Caco-2 (cell line): ENCODE results near the gene HID1. TPM values are rescaled to one million over a fixed set of nuclear protein-coding genes. Genes with fewer than 3 reads are reported as not detected.
"Not testable (repeated sequence)": the region's sequence is repeated elsewhere in the genome, so short reads cannot be mapped to it uniquely, and the experiment has no call there.

Source experiments
- BruUV-seq: library from RNA; stranded (reverse); fragments of 400-500 nt; replicated peaks from 2 replicates; lab custom pipeline; 2021; lab: Mats Ljungman, UMichigan
- CTCF ChIA-PET: fragments of 300-600 bp; sonication (Branson Sonifier 250); formaldehyde crosslinking; loops from one replicate; lab custom pipeline; 2022; ENCODE audit warnings: antibody characterized with exemption; lab: Charles Lee
- POLR2A ChIA-PET: fragments of 300-600 bp; sonication (Branson Sonifier 250); formaldehyde crosslinking; loops from one replicate; lab custom pipeline; 2022; ENCODE audit warnings: antibody characterized with exemption; lab: Charles Lee
- DNase-seq, 2 experiments: peaks; one replicate each; pipeline versions ENCODE4 v3.0.0 to v3.0.0-alpha.2; 2020 to 2022
- H3K27me3 ChIP-seq: replicated peaks from 2 replicates; pipeline ENCODE4 v1.6.0; 2011; ENCODE audit warnings: low read length; ENCODE audit not compliant: control insufficient read depth, insufficient read depth
- H3K36me3 ChIP-seq: 2 replicates; pipeline ENCODE4 v1.5.1; 2011; ENCODE audit warnings: low read length; ENCODE audit not compliant: control insufficient read depth, insufficient read depth
- H3K4me1 ChIP-seq: fragments of 250-450 bp; sonication (Bioruptor Pico); 2 replicates; pipeline ENCODE4 v1.5.1; 2020; ENCODE audit warnings: mild to moderate bottlenecking
- H3K4me3 ChIP-seq: 2 replicates; pipeline ENCODE4 v1.5.1; 2011; ENCODE audit warnings: low read depth, mild to moderate bottlenecking, control low read depth, low read length
- H3K9me3 ChIP-seq: fragments of 250-450 bp; sonication (Bioruptor Pico); 2 replicates; pipeline ENCODE4 v1.5.1; 2020; ENCODE audit warnings: mild to moderate bottlenecking, moderate library complexity
- H3K27ac Mint-ChIP-seq: one replicate; pipeline ENCODE4 v1.8.0; 2022; ENCODE audit warnings: mixed read lengths; ENCODE audit not compliant: unreplicated experiment
- H3K27me3 Mint-ChIP-seq: one replicate; pipeline ENCODE4 v1.8.0; 2022; ENCODE audit warnings: mixed read lengths; ENCODE audit not compliant: insufficient read depth, unreplicated experiment
- H3K36me3 Mint-ChIP-seq: one replicate; pipeline ENCODE4 v1.8.0; 2022; ENCODE audit warnings: mild to moderate bottlenecking, mixed read lengths; ENCODE audit not compliant: insufficient read depth, unreplicated experiment
- H3K4me1 Mint-ChIP-seq: one replicate; pipeline ENCODE4 v1.8.0; 2022; ENCODE audit warnings: low read depth, mixed read lengths; ENCODE audit not compliant: unreplicated experiment
- H3K4me3 Mint-ChIP-seq: one replicate; pipeline ENCODE4 v1.8.0; 2022; ENCODE audit warnings: mild to moderate bottlenecking, moderate library complexity, mixed read lengths; ENCODE audit not compliant: unreplicated experiment
- H3K9me3 Mint-ChIP-seq: one replicate; pipeline ENCODE4 v1.8.0; 2022; ENCODE audit warnings: mixed read lengths; ENCODE audit not compliant: unreplicated experiment
- CTCF ChIP-seq, 2 experiments: fragments of 200-600 bp in 1 of 2; IDR thresholded peaks; 1 replicate in 1 of 2; 2 replicates in 1 of 2; pipeline versions ENCODE4 v1.5.1 to v1.8.0; 2011 to 2022; ENCODE audit warnings: antibody characterized with exemption in 1 of 2, control low read depth in 1 of 2, inconsistent platforms in 1 of 2, low read depth in 1 of 2, low read length in 1 of 2, mild to moderate bottlenecking in 1 of 2, moderate library complexity in 1 of 2; ENCODE audit not compliant: insufficient read depth in 1 of 2, severe bottlenecking in 1 of 2, unreplicated experiment in 1 of 2
- intact Hi-C: fragments of 100-400 bp; cut with micrococcal nuclease; formaldehyde crosslinking; loops from one replicate; pipeline ENCODE4 v1.10.0; 2022; ENCODE audit not compliant: unreplicated experiment
- total RNA-seq: library from RNA; stranded (reverse); gene quantifications from 2 replicates; pipeline ENCODE4 v1.2.3, GENCODE V29; 2022

Gene HID1
- total RNA-seq, 1 experiment from 2014 or later, result 29.8 TPM

- peaks cover 4% of the 10 kb centered on the region; the same call in 1 of the 2 replicates for H3K9me3 ChIP-seq
- ChIA-PET POLR2A (interaction anchor here (1.6 kb wide), 1 partner anchor 34 kb away, joined by 16 read pairs; the partner anchor contains the start of gene FDXR), CTCF (interaction anchor here (1.1 kb wide), 1 partner anchor 17 kb away, joined by 3 read pairs; no protein-coding TSS in a partner anchor)
- H3K36me3 Mint-ChIP-seq, result peaks cover 12% of the 10 kb centered on the region
- H3K4me3 Mint-ChIP-seq, result no peak overlapping the region
- no peak for TF ChIP-seq CTCF (IDR thresholded peaks at IDR 0.05; ENCODE audit: insufficient read depth in 1 of 2, low read depth in 1 of 2, low read length in 1 of 2, severe bottlenecking in 1 of 2, unreplicated experiment in 1 of 2)
- peaks cover 20% of the 10 kb centered on the region for H3K4me1 Mint-ChIP-seq
- H3K27me3 ChIP-seq, result no peaks in the 10 kb centered on the region
- intact Hi-C loops, result no loop called here
- H3K9me3 Mint-ChIP-seq, result no peaks in the 10 kb centered on the region
- DNase-seq, result no peak
- no peaks in the 10 kb centered on the region for H3K27me3 Mint-ChIP-seq
- no peaks in the 10 kb centered on the region for H3K36me3 ChIP-seq
- H3K27ac Mint-ChIP-seq, result no peak overlapping the region
- H3K4me1 ChIP-seq, result peaks cover 30% of the 10 kb centered on the region
- no peak overlapping the region for H3K4me3 ChIP-seq
- BruUV-seq, result no TSS peak
These were observed 65.5 kb downstream of the HID1 start for GRCh38 chr17:74907012-74907411.

DNA sequence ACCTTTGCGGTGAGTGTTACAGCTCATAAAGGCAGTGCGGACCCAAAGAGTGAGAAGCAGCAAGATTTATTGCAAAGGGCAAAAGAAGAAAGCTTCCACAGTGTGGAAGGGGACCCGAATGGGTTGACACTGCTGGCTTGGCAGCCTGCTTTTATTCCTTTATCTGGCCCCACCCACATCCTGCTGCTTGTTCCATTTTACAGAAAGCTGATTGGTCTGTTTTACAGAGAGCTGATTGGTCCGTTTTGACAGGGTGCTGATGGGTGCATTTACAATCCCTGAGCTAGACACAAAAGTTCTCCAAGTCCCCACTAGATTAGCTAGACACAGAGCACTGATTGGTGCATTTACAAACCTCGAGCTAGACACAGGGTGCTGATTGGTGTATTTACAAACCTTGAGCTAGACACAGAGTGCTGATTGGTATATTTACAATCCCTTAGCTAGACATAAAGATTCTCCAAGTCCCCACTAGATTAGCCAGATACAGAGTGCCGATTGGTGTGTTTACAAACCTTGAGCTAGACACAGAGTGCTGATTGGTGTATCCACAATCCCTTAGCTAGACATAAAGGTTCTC lies 66.3 kb downstream of the HID1 start:
- BruUV-seq, H3K27ac Mint-ChIP-seq, H3K9me3 ChIP-seq, intact Hi-C loops, H3K27me3 ChIP-seq, H3K27me3 Mint-ChIP-seq, H3K36me3 ChIP-seq, H3K9me3 Mint-ChIP-seq, H3K4me3 Mint-ChIP-seq, H3K4me3 ChIP-seq: not testable (repeated sequence)
- ChIA-PET CTCF (interaction anchor here (0.6 to 1.4 kb wide), 6 partner anchors 15 to 249 kb away, joined by 3 to 4 read pairs (median 3); partner anchors contain the start of gene FDXR), POLR2A (interaction anchor here (0.6 to 1.6 kb wide), 2 partner anchors 33 to 160 kb away, joined by 3 to 16 read pairs; partner anchors contain the start of gene FDXR)
- Mint-ChIP-seq H3K4me1 (peaks cover 19% of the 10 kb centered on the region), H3K36me3 (peaks cover 12% of the 10 kb centered on the region)
- DNase-seq, result peak; percentile 25 to 57
- peaks cover 23% of the 10 kb centered on the region for H3K4me1 ChIP-seq

- Histone ChIP-seq H3K4me1 (peaks cover 22% of the 10 kb centered on the region), H3K36me3 (no peaks in the 10 kb centered on the region), H3K4me3 (no peak overlapping the region), H3K27me3 (no peaks in the 10 kb centered on the region), H3K9me3 (peaks cover 4% of the 10 kb centered on the region; the same call in 1 of the 2 replicates)
- peaks cover 12% of the 10 kb centered on the region for H3K36me3 Mint-ChIP-seq
- TF ChIP-seq CTCF (IDR thresholded peaks at IDR 0.05; ENCODE audit: insufficient read depth in 1 of 2, low read depth in 1 of 2, low read length in 1 of 2, severe bottlenecking in 1 of 2, unreplicated experiment in 1 of 2), result no peak
- DNase-seq, result no peak
- CTCF ChIA-PET, result interaction anchor here (0.9 kb wide), 1 partner anchor 57 kb away, joined by 3 read pairs; no protein-coding TSS in a partner anchor
- POLR2A ChIA-PET, result no interaction called here
- no peaks in the 10 kb centered on the region for H3K27me3 Mint-ChIP-seq
- no TSS peak for BruUV-seq
- H3K4me3 Mint-ChIP-seq, result no peak overlapping the region
- H3K27ac Mint-ChIP-seq, result no peak overlapping the region
- intact Hi-C loops, result no loop called here
- H3K9me3 Mint-ChIP-seq, result no peaks in the 10 kb centered on the region
- peaks cover 19% of the 10 kb centered on the region for H3K4me1 Mint-ChIP-seq
These were observed 67.7 kb downstream of the HID1 start for GRCh38 chr17:74904687-74905409.
